ENCODE measurements around the gene CLEC4F.
"Not testable (repeated sequence)": the region's sequence is repeated elsewhere in the genome, so short reads cannot be mapped to it uniquely, and the experiment has no call there.

Gene CLEC4F

GRCh38 chr2:70826696-70827350 lies 6.4 kb upstream of the CLEC4F start:
- DNase-seq (ENCODE audit: low read depth), result no peak

- no peak for DNase-seq (ENCODE audit: low read depth)
Observed at GRCh38 chr2:70823249-70823648, 2.9 kb upstream of the CLEC4F start.

- no peak for DNase-seq (ENCODE audit: low read depth)
Observed at GRCh38 chr2:70822843-70823242, 2.4 kb upstream of the CLEC4F start.

GRCh38 chr2:70817284-70817954 lies 3.0 kb downstream of the CLEC4F start:
- DNase-seq (ENCODE audit: low read depth), result no peak

- DNase-seq (ENCODE audit: low read depth), result no peak
Observed at GRCh38 chr2:70816726-70817125, 3.7 kb downstream of the CLEC4F start.

- no peak for DNase-seq (ENCODE audit: low read depth)
Observed at GRCh38 chr2:70808983-70809958, 11.1 kb downstream of the CLEC4F start.

GRCh38 chr2:70807828-70808118 lies 12.6 kb downstream of the CLEC4F start:
- no peak for DNase-seq (ENCODE audit: low read depth)

GRCh38 chr2:70807102-70807827 lies 13.1 kb downstream of the CLEC4F start:
- no peak for DNase-seq (ENCODE audit: low read depth)

- no peak for DNase-seq (ENCODE audit: low read depth)
Observed at GRCh38 chr2:70806620-70807019, 13.8 kb downstream of the CLEC4F start.

GRCh38 chr2:70806013-70806412 lies 14.4 kb downstream of the CLEC4F start:
- no peak for DNase-seq (ENCODE audit: low read depth)

- no peak for DNase-seq (ENCODE audit: low read depth)
Observed at GRCh38 chr2:70801607-70802263, 18.7 kb downstream of the CLEC4F start.

GRCh38 chr2:70799706-70800105 lies 20.7 kb downstream of the CLEC4F start:
- DNase-seq (ENCODE audit: low read depth), result no peak

- DNase-seq (ENCODE audit: low read depth), result not testable (repeated sequence)
Observed at GRCh38 chr2:70797996-70798395, 22.4 kb downstream of the CLEC4F start.

GRCh38 chr2:70797506-70797905 lies 22.9 kb downstream of the CLEC4F start:
- no peak for DNase-seq (ENCODE audit: low read depth)

- no peak for DNase-seq (ENCODE audit: low read depth)
Observed at GRCh38 chr2:70796262-70796661, 24.1 kb downstream of the CLEC4F start.

- DNase-seq (ENCODE audit: low read depth), result no peak
Observed at GRCh38 chr2:70795164-70795995, 25.0 kb downstream of the CLEC4F start.

GRCh38 chr2:70793450-70793849 lies 26.9 kb downstream of the CLEC4F start:
- no peak for DNase-seq (ENCODE audit: low read depth)

GRCh38 chr2:70790136-70790828 lies 30.1 kb downstream of the CLEC4F start, which contains the start of gene FIGLA:
Gene FIGLA (minus strand): TSS chr2:70790643. CDS start chr2:70790638, 5 bp downstream.
- DNase-seq (ENCODE audit: low read depth), result no peak

- DNase-seq (ENCODE audit: low read depth), result peak; percentile 17
Observed at GRCh38 chr2:70789304-70790135, 30.9 kb downstream of the CLEC4F start.

All from GM04504 (cell line).